HCT116 (cell line): Measurements from ENCODE around the gene MTA3. TPM values are rescaled to one million over a fixed set of nuclear protein-coding genes. Genes with fewer than 3 reads are reported as not detected.
A peak's percentile ranks its signal among the peaks of the same experiment; 100 is the strongest.

ENCODE experiments used
- ATAC-seq: fragments of 200-7000 bp; cut with Tn5 transposase; 2 replicates; pipeline ENCODE4 v1.9.1; 2020; ENCODE audit warnings: mild to moderate bottlenecking, moderate library complexity
- Bru-seq: library from RNA; stranded (reverse); fragments of 400-500 nt; gene quantifications from one replicate; lab custom pipeline; 2021; lab: Mats Ljungman, UMichigan
- BruChase-seq, 2 experiments: library from RNA; stranded (reverse); fragments of 400-500 nt; gene quantifications; one replicate each; lab custom pipeline; 2021; lab: Mats Ljungman, UMichigan
- BruUV-seq: library from RNA; stranded (reverse); fragments of 400-500 nt; replicated peaks from 2 replicates; lab custom pipeline; 2021; lab: Mats Ljungman, UMichigan
- CTCF ChIA-PET: fragments of 300-600 bp; sonication (Branson Sonifier 250); formaldehyde crosslinking; loops from one replicate; lab custom pipeline; 2021; ENCODE audit warnings: antibody characterized with exemption; lab: Charles Lee
- POLR2A ChIA-PET: fragments of 300-600, 350-600 bp; sonication (Branson Sonifier 250); formaldehyde crosslinking; loops from one replicate; lab custom pipeline; 2021; ENCODE audit warnings: antibody characterized with exemption; lab: Charles Lee
- RAD21 ChIA-PET, 2 experiments: fragments of 300-600 bp; sonication (Branson Sonifier 250); formaldehyde crosslinking; loops; one replicate each; lab custom pipeline; 2023; ENCODE audit warnings: low total read pairs in 2 of 2; ENCODE audit not compliant: uncharacterized antibody in 2 of 2, unreplicated experiment in 2 of 2, low non-redundant PET in 1 of 2; lab: Charles Lee
- DNase-seq: peaks from one replicate; pipeline ENCODE4 v3.0.0-alpha.2; 2010; ENCODE audit warnings: low read depth, low spot score
- H2AFZ ChIP-seq: fragments of 200-600 bp; shearing (Covaris generic), sonication (generic); 2 replicates; pipeline ENCODE4 v1.6.1; 2017; ENCODE audit warnings: low read depth, mixed run types, mixed read lengths, antibody characterized with exemption, low read length; ENCODE audit not compliant: poor library complexity, severe bottlenecking
- H3K27ac ChIP-seq: 2 replicates; pipeline ENCODE4 v1.5.1; 2012; ENCODE audit warnings: low read depth, low read length
- H3K27me3 ChIP-seq: fragments of 200-600 bp; sonication (generic); 2 replicates; pipeline ENCODE4 v1.6.1; 2016; ENCODE audit warnings: mixed run types, low read length, mixed read lengths; ENCODE audit not compliant: insufficient read depth
- H3K36me3 ChIP-seq, 2 experiments: fragments of 200-500 bp in 1 of 2; fragments of 200-600 bp in 1 of 2; sonication (Bioruptor generic) in 1 of 2; sonication (generic) in 1 of 2; 2 replicates each; pipeline versions ENCODE4 v1.5.1 to v1.6.1; 2014 to 2016; ENCODE audit warnings: low read length in 2 of 2, inconsistent platforms in 1 of 2, mixed read lengths in 1 of 2, mixed run types in 1 of 2; ENCODE audit not compliant: insufficient read depth in 2 of 2, control insufficient read depth in 1 of 2
- H3K4me1 ChIP-seq, 2 experiments: fragments of 200-600 bp in 1 of 2; sonication (generic) in 1 of 2; 2 replicates each; pipeline versions ENCODE4 v1.5.1 to v1.6.1; 2012 to 2017; ENCODE audit warnings: low read length in 2 of 2, inconsistent platforms in 1 of 2, mild to moderate bottlenecking in 1 of 2, mixed read lengths in 1 of 2, mixed run types in 1 of 2, moderate library complexity in 1 of 2; ENCODE audit not compliant: insufficient read depth in 2 of 2, control insufficient read depth in 1 of 2
- H3K4me2 ChIP-seq: fragments of 200-600 bp; sonication (generic); 2 replicates; pipeline ENCODE4 v1.6.1; 2017; ENCODE audit warnings: mixed run types, low read length, mixed read lengths
- H3K4me3 ChIP-seq, 2 experiments: fragments of 200-600 bp in 1 of 2; sonication (generic) in 1 of 2; replicated peaks in 1 of 2; 2 replicates each; pipeline ENCODE4 v1.5.1; 2011 to 2016; ENCODE audit warnings: low read length in 2 of 2, control low read depth in 1 of 2, low read depth in 1 of 2, mild to moderate bottlenecking in 1 of 2, mixed read lengths in 1 of 2, mixed run types in 1 of 2
- H3K79me2 ChIP-seq: fragments of 200-600 bp; sonication (generic); 2 replicates; pipeline ENCODE4 v1.6.1; 2017; ENCODE audit warnings: mild to moderate bottlenecking, mixed run types, low read length, moderate library complexity, mixed read lengths; ENCODE audit not compliant: insufficient read depth
- H3K9ac ChIP-seq: fragments of 200-600 bp; sonication (generic); 2 replicates; pipeline ENCODE4 v1.6.1; 2016; ENCODE audit warnings: low read length, mixed read lengths
- H3K9me2 ChIP-seq: fragments of 200-600 bp; sonication (generic), shearing (Covaris generic); 2 replicates; pipeline ENCODE4 v1.6.1; 2017; ENCODE audit warnings: mixed run types, mild to moderate bottlenecking, moderate library complexity; ENCODE audit not compliant: insufficient read depth
- H3K9me3 ChIP-seq, 2 experiments: fragments of 200-500 bp in 1 of 2; fragments of 200-600 bp in 1 of 2; sonication (Bioruptor generic) in 1 of 2; sonication (generic) in 1 of 2; 2 replicates each; pipeline ENCODE4 v1.6.1; 2014 to 2017; ENCODE audit warnings: low read length in 2 of 2, mixed read lengths in 2 of 2, inconsistent platforms in 1 of 2, low read depth in 1 of 2, mild to moderate bottlenecking in 1 of 2, mixed run types in 1 of 2, moderate library complexity in 1 of 2; ENCODE audit not compliant: control insufficient read depth in 1 of 2, insufficient read depth in 1 of 2
- H4K20me1 ChIP-seq: fragments of 200-600 bp; sonication (generic), shearing (Covaris generic); 2 replicates; pipeline ENCODE4 v1.6.1; 2017; ENCODE audit warnings: mixed run types, mild to moderate bottlenecking, moderate library complexity; ENCODE audit not compliant: insufficient read depth
- CBX3 ChIP-seq: IDR thresholded peaks from 2 replicates; pipeline ENCODE4 v1.6.1; 2012; ENCODE audit warnings: low read depth
- CEBPB ChIP-seq: IDR thresholded peaks from 2 replicates; pipeline ENCODE4 v1.6.1; 2012; ENCODE audit warnings: low read depth
- CTCF ChIP-seq, 3 experiments: fragments of 200-600 bp in 1 of 3; sonication (generic) in 1 of 3; IDR thresholded peaks in 2 of 3; conservative IDR thresholded peaks in 1 of 3; 2 replicates each; pipeline ENCODE4 v1.5.1; 2012 to 2017; ENCODE audit warnings: low read depth in 2 of 3, low read length in 2 of 3, antibody characterized with exemption in 1 of 3, borderline replicate concordance in 1 of 3, control low read depth in 1 of 3, mild to moderate bottlenecking in 1 of 3, mixed read lengths in 1 of 3, mixed run types in 1 of 3, moderate library complexity in 1 of 3; ENCODE audit not compliant: insufficient read depth in 1 of 3
- ELF1 ChIP-seq: IDR thresholded peaks from 2 replicates; pipeline ENCODE4 v1.6.1; 2012; ENCODE audit warnings: low read depth, borderline replicate concordance
- EZH2 ChIP-seq: fragments of 200-600 bp; sonication (generic); IDR thresholded peaks from 2 replicates; pipeline ENCODE4 v1.6.1; 2017; ENCODE audit warnings: antibody characterized with exemption, mixed run types
- EZH2phosphoT487 ChIP-seq: fragments of 200-600 bp; IDR thresholded peaks from 2 replicates; pipeline ENCODE4 v1.6.1; 2018; ENCODE audit warnings: antibody characterized with exemption, borderline replicate concordance
- FOSL1 ChIP-seq: IDR thresholded peaks from 2 replicates; pipeline ENCODE4 v1.6.1; 2012; ENCODE audit warnings: low read depth
- JUND ChIP-seq: IDR thresholded peaks from 2 replicates; pipeline ENCODE4 v1.6.1; 2012
- MAX ChIP-seq: IDR thresholded peaks from 2 replicates; pipeline ENCODE4 v1.6.1; 2012
- POLR2AphosphoS5 ChIP-seq: IDR thresholded peaks from 2 replicates; pipeline ENCODE4 v1.6.1; 2011; ENCODE audit warnings: mild to moderate bottlenecking, low read depth, low read length, moderate library complexity
- RAD21 ChIP-seq: IDR thresholded peaks from 2 replicates; pipeline ENCODE4 v1.6.1; 2012; ENCODE audit warnings: low read depth, mild to moderate bottlenecking
- SP1 ChIP-seq: IDR thresholded peaks from 2 replicates; pipeline ENCODE4 v1.6.1; 2012; ENCODE audit warnings: low read depth
- SRF ChIP-seq: IDR thresholded peaks from 2 replicates; pipeline ENCODE4 v1.6.1; 2012; ENCODE audit warnings: low read depth
- TCF7L2 ChIP-seq: IDR thresholded peaks from 2 replicates; pipeline ENCODE4 v1.7.0; 2011; ENCODE audit warnings: borderline replicate concordance, inconsistent platforms; ENCODE audit not compliant: insufficient read depth, insufficient read length; ENCODE audit errors: extremely low read depth
- YY1 ChIP-seq: IDR thresholded peaks from 2 replicates; pipeline ENCODE4 v1.6.1; 2011; ENCODE audit warnings: low read length, low read depth, moderate library complexity, mild to moderate bottlenecking; ENCODE audit not compliant: insufficient replicate concordance; ENCODE audit errors: extremely low read depth
- ZFX ChIP-seq: fragments of 450-650 bp; IDR thresholded peaks from 2 replicates; pipeline ENCODE4 v1.6.1; 2017
- ZNF274 ChIP-seq: fragments of 200-500 bp; sonication (Bioruptor generic); IDR thresholded peaks from 2 replicates; pipeline ENCODE4 v1.6.1; 2014; ENCODE audit warnings: mild to moderate bottlenecking, low read depth, low read length, inconsistent platforms
- intact Hi-C: fragments of 100-400 bp; cut with micrococcal nuclease; formaldehyde crosslinking; loops from 2 replicates; pipeline ENCODE4 v1.10.0; 2022
- long read RNA-seq: library from polyadenylated mRNA; unstranded; transcript quantifications from one replicate; pipeline ENCODE4 v2.0.0, GENCODE V29; 2021; ENCODE audit not compliant: unreplicated experiment
- polyA plus RNA-seq: library from polyadenylated mRNA; unstranded; fragments of >200 nt; gene quantifications from 2 replicates; pipeline ENCODE4 v1.2.1, GENCODE V29; 2012; ENCODE audit warnings: missing spikeins
- total RNA-seq: library from RNA; stranded (reverse); gene quantifications from one replicate; pipeline ENCODE4 v1.2.1, GENCODE V29; 2021; ENCODE audit not compliant: unreplicated experiment

Gene MTA3
- total RNA-seq (46.3 TPM), Bru-seq, nascent RNA (percentile 66 among the genes with signal in this experiment), BruChase-seq, experiment 1, labeled RNA remaining after a 6-hour chase (percentile 57 among the genes with signal in this experiment), BruChase-seq, experiment 2, labeled RNA remaining after a 2-hour chase (percentile 57 among the genes with signal in this experiment)
- polyA plus RNA-seq = 21.2 and 23.2 TPM in 2 replicates
- long read RNA-seq, transcript MTA3-204 (14 exons, 2,041 nt) = major isoform, 22 of 59 reads
- long read RNA-seq, transcript MTA3-205 (14 exons, 2,202 nt) = minor isoform, 15 of 59 reads
- long read RNA-seq, partial matches to known transcripts = 7 of 59 reads
- long read RNA-seq, other reads (novel, unspliced or antisense) = 14 of 59 reads

- no TSS peak for BruUV-seq
- CTCF ChIA-PET = no interaction called here
- no peak for TF ChIP-seq RAD21
- TF ChIP-seq ZFX = peak; percentile 67
- no peak for DNase-seq
- Histone ChIP-seq H4K20me1 (no peaks in the 10 kb centered on the region), H3K9me2 (no peaks in the 10 kb centered on the region), H3K36me3 (peaks cover 2% of the 10 kb centered on the region in 2 experiments; a peak in 1 of 4 replicates), H3K9ac (peak within 1 kb of the TSS; percentile 71), H3K27ac (peak within 1 kb of the TSS; percentile 45; the same call in 1 of the 2 replicates), H3K4me1 (peaks cover 9 to 21% of the 10 kb centered on the region in 2 experiments; a peak in 3 of 4 replicates), H2AFZ (no peak within 1 kb of the TSS), H3K4me2 (peak within 1 kb of the TSS; percentile 95), H3K27me3 (no peaks in the 10 kb centered on the region), H3K4me3 (peak within 1 kb of the TSS; percentile 64 to 69), H3K9me3 (no peaks in the 10 kb centered on the region), H3K79me2 (peaks cover 13% of the 10 kb centered on the region)
- POLR2A ChIA-PET = no interaction called here
- ATAC-seq = peak; percentile 80
- intact Hi-C loops = no loop called here
- RAD21 ChIA-PET = no interaction called here
Observed at GRCh38 chr2:42568401-42569115, at the start of gene MTA3. Gene MTA3 (plus strand): TSS chr2:42568632. CDS start chr2:42568746, 114 bp downstream.

GRCh38 chr2:42519624-42520023 is 48.8 kb upstream of the MTA3 start:
- TF ChIP-seq JUND (no peak), POLR2AphosphoS5 (no peak), YY1 (no peak), ZNF274 (no peak), EZH2phosphoT487 (no peak), CBX3 (no peak), SRF (no peak), FOSL1 (no peak), CTCF (IDR thresholded peaks at IDR 0.05 in 2 of 3, conservative IDR thresholded peaks at IDR 0.05 in 1 of 3; ENCODE audit: borderline replicate concordance in 1 of 3, insufficient read depth in 1 of 3, low read depth in 2 of 3, low read length in 2 of 3) (no peak), ELF1 (no peak), SP1 (no peak), TCF7L2 (no peak), CEBPB (no peak), EZH2 (no peak), MAX (no peak)
- no peaks in the 10 kb centered on the region for H3K79me2 ChIP-seq
- no peaks in the 10 kb centered on the region for H3K27me3 ChIP-seq
- no peak overlapping the region for H3K4me3 ChIP-seq
- no peak overlapping the region for H2AFZ ChIP-seq
- H3K27ac ChIP-seq = no peak overlapping the region
- POLR2A ChIA-PET = no interaction called here
- no TSS peak for BruUV-seq
- no peaks in the 10 kb centered on the region for H3K36me3 ChIP-seq
- no peaks in the 10 kb centered on the region for H3K9me3 ChIP-seq
- intact Hi-C loops = no loop called here
- ATAC-seq = no peak
- CTCF ChIA-PET = no interaction called here
- H3K4me2 ChIP-seq = no peak overlapping the region
- no peaks in the 10 kb centered on the region for H3K9me2 ChIP-seq
- no peak for DNase-seq
- no peaks in the 10 kb centered on the region for H3K4me1 ChIP-seq
- RAD21 ChIA-PET = no interaction called here
- no peaks in the 10 kb centered on the region for H4K20me1 ChIP-seq
- H3K9ac ChIP-seq = no peak overlapping the region
